K562 (cell line): Measurements from ENCODE around the gene PIGT. TPM values are rescaled to one million over a fixed set of nuclear protein-coding genes. Genes with fewer than 3 reads are reported as not detected.

ENCODE experiments used
- CAMTA2 ChIP-seq: fragments of 250-450 bp; sonication (Bioruptor Pico); conservative IDR thresholded peaks from 2 replicates; pipeline ENCODE4 v1.5.1; 2022
- GATAD2B ChIP-seq: fragments of 450-650 bp; IDR thresholded peaks from 2 replicates; pipeline ENCODE4 v1.6.1; 2017; ENCODE audit warnings: mild to moderate bottlenecking, borderline replicate concordance
- NCOR1 ChIP-seq: fragments of 450-650 bp; IDR thresholded peaks from 2 replicates; pipeline ENCODE4 v1.6.1; 2016; ENCODE audit warnings: mild to moderate bottlenecking, moderate library complexity
- YBX1 ChIP-seq: fragments of 450-650 bp; IDR thresholded peaks from 2 replicates; pipeline ENCODE4 v1.7.1; 2016; ENCODE audit warnings: mild to moderate bottlenecking
- ZFP36 ChIP-seq: fragments of 150-350 bp; IDR thresholded peaks from 2 replicates; pipeline ENCODE4 v1.6.1; 2018; ENCODE audit warnings: low read length, low read depth; ENCODE audit not compliant: partially characterized antibody
- ZNF41 ChIP-seq: fragments of 250-450 bp; sonication (Bioruptor Pico); conservative IDR thresholded peaks from 2 replicates; pipeline ENCODE4 v1.4.0; 2020; ENCODE audit warnings: mild to moderate bottlenecking
- polyA plus RNA-seq, 8 experiments: library from polyadenylated mRNA; depleted of rRNA in 4 of 8; stranded (reverse) in 5 of 8; unstranded in 3 of 8; fragments of >200 nt; fragmentation: Nextera tagmentation in 2 of 8; fragmentation: Illumina TruSeq in 1 of 8; extraction: Ambion mirVana in 2 of 8; extraction: Trizol in 1 of 8; gene quantifications; 2 replicates each; pipeline versions ENCODE4 v1.2.1 to v1.2.3, GENCODE V29; 2011 to 2014; ENCODE audit warnings: inconsistent platforms in 1 of 8, missing spikeins in 1 of 8
- total RNA-seq, 7 experiments: library from RNA; depleted of rRNA in 6 of 7; stranded (reverse); fragments of >200 nt in 6 of 7; fragmentation: Illumina TruSeq in 2 of 7; extraction: Trizol in 2 of 7; gene quantifications; 2 replicates each; pipeline versions ENCODE4 v1.2.1 to v1.2.3, GENCODE V29; 2011 to 2021; ENCODE audit warnings: low replicate concordance in 1 of 7
- TF ChIP-seq, protein P1 (sequence below): sonication (generic); formaldehyde crosslinking; IDR thresholded peaks from 2 replicates; pipeline ENCODE4 v1.8.1; 2023; ENCODE audit warnings: mild to moderate bottlenecking, missing genetic modification reagents
- TF ChIP-seq, protein P2 (sequence below), 2 experiments: fragments of 450-650 bp; IDR thresholded peaks; 2 replicates each; pipeline ENCODE4 v1.6.1; 2018; ENCODE audit warnings: mild to moderate bottlenecking in 2 of 2, low read depth in 1 of 2; ENCODE audit not compliant: partially characterized antibody in 2 of 2
- TF ChIP-seq, protein P3 (sequence below): IDR thresholded peaks from 2 replicates; pipeline ENCODE4 v1.6.1; 2011; ENCODE audit warnings: borderline replicate concordance, low read depth, mild to moderate bottlenecking, moderate library complexity, low read length; ENCODE audit not compliant: insufficient read depth, poor library complexity, severe bottlenecking
- TF ChIP-seq, protein P4 (sequence below): sonication (generic); formaldehyde crosslinking; IDR thresholded peaks from 2 replicates; pipeline ENCODE4 v1.8.0; 2022; ENCODE audit warnings: missing genetic modification reagents, mild to moderate bottlenecking, moderate library complexity, borderline replicate concordance
- TF ChIP-seq, protein P5 (sequence below), 2 experiments: fragments of 450-650 bp in 1 of 2; sonication (generic) in 1 of 2; formaldehyde crosslinking in 1 of 2; IDR thresholded peaks in 1 of 2; conservative IDR thresholded peaks in 1 of 2; 2 replicates each; pipeline versions ENCODE4 v1.6.1 to v1.8.1; 2016 to 2023; ENCODE audit warnings: mild to moderate bottlenecking in 2 of 2, moderate library complexity in 2 of 2, inconsistent platforms in 1 of 2, missing genetic modification reagents in 1 of 2
- TF ChIP-seq, protein P6 (sequence below), 2 experiments: fragments of 200-800 bp in 1 of 2; sonication (Bioruptor generic) in 1 of 2; sonication (generic) in 1 of 2; formaldehyde crosslinking in 1 of 2; IDR thresholded peaks in 1 of 2; conservative IDR thresholded peaks in 1 of 2; 2 replicates each; pipeline versions ENCODE4 v1.5.0 to v1.6.1; 2016 to 2020; ENCODE audit warnings: missing compliant biosample characterization in 1 of 2, missing genetic modification characterization in 1 of 2, missing genetic modification reagents in 1 of 2

PIGT gene
- total and polyA plus RNA-seq, 9 of the 15 experiments (the other 6 are each of a cell fraction or from before 2014, with no cell fraction given) = 14.6 to 108 (median 46.9) TPM

DNA sequence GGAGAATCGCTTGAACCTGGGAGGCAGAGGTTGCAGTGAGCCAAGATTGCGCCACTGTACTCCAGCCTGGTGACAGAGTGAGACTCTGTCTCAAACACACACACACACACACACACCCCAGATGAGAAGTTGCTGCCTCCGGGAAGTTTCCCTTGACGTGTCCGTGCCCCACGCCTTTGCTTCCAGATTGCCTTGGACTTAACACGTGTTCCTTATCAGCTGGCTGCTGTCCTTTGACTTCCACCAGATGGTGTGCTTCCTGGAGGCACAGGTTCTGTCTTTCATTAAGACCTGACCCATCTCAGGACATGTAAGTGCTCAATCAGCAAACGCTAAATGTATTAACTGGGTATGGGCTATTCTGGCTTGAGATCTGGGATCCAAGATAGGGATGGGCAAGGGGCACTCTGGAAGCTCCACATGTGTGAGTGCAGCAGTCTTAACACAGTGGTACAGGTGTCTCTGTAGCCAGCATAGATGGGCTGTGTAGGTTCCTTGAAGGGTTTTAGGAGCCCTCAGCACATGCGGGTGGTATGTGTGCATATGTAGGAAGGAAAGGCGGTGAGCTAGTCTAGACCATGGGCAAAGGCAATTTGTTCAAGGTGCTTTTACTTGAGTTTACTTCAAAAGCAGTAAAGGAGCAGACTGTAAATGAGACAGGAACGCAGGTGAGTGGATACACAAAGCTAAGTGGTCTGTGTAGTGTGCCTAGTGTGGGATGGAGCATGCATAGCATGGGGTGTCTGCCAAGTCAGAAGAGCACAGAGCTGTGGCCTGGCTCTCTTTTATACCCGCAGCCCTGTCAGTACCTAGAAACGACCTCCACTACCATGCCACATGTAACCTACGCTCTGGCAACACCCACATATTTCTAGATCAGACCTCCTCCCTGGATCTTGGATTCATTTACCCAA lies 11.6 kb downstream of the PIGT start (continued):
- TF ChIP-seq, protein P1, sequence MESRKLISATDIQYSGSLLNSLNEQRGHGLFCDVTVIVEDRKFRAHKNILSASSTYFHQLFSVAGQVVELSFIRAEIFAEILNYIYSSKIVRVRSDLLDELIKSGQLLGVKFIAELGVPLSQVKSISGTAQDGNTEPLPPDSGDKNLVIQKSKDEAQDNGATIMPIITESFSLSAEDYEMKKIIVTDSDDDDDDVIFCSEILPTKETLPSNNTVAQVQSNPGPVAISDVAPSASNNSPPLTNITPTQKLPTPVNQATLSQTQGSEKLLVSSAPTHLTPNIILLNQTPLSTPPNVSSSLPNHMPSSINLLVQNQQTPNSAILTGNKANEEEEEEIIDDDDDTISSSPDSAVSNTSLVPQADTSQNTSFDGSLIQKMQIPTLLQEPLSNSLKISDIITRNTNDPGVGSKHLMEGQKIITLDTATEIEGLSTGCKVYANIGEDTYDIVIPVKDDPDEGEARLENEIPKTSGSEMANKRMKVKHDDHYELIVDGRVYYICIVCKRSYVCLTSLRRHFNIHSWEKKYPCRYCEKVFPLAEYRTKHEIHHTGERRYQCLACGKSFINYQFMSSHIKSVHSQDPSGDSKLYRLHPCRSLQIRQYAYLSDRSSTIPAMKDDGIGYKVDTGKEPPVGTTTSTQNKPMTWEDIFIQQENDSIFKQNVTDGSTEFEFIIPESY = no peak
- TF ChIP-seq, protein P2, sequence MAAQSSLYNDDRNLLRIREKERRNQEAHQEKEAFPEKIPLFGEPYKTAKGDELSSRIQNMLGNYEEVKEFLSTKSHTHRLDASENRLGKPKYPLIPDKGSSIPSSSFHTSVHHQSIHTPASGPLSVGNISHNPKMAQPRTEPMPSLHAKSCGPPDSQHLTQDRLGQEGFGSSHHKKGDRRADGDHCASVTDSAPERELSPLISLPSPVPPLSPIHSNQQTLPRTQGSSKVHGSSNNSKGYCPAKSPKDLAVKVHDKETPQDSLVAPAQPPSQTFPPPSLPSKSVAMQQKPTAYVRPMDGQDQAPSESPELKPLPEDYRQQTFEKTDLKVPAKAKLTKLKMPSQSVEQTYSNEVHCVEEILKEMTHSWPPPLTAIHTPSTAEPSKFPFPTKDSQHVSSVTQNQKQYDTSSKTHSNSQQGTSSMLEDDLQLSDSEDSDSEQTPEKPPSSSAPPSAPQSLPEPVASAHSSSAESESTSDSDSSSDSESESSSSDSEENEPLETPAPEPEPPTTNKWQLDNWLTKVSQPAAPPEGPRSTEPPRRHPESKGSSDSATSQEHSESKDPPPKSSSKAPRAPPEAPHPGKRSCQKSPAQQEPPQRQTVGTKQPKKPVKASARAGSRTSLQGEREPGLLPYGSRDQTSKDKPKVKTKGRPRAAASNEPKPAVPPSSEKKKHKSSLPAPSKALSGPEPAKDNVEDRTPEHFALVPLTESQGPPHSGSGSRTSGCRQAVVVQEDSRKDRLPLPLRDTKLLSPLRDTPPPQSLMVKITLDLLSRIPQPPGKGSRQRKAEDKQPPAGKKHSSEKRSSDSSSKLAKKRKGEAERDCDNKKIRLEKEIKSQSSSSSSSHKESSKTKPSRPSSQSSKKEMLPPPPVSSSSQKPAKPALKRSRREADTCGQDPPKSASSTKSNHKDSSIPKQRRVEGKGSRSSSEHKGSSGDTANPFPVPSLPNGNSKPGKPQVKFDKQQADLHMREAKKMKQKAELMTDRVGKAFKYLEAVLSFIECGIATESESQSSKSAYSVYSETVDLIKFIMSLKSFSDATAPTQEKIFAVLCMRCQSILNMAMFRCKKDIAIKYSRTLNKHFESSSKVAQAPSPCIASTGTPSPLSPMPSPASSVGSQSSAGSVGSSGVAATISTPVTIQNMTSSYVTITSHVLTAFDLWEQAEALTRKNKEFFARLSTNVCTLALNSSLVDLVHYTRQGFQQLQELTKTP (IDR thresholded peaks at IDR 0.05; ENCODE audit: low read depth in 1 of 2, partially characterized antibody in 2 of 2) = no peak
- TF ChIP-seq, protein P3, sequence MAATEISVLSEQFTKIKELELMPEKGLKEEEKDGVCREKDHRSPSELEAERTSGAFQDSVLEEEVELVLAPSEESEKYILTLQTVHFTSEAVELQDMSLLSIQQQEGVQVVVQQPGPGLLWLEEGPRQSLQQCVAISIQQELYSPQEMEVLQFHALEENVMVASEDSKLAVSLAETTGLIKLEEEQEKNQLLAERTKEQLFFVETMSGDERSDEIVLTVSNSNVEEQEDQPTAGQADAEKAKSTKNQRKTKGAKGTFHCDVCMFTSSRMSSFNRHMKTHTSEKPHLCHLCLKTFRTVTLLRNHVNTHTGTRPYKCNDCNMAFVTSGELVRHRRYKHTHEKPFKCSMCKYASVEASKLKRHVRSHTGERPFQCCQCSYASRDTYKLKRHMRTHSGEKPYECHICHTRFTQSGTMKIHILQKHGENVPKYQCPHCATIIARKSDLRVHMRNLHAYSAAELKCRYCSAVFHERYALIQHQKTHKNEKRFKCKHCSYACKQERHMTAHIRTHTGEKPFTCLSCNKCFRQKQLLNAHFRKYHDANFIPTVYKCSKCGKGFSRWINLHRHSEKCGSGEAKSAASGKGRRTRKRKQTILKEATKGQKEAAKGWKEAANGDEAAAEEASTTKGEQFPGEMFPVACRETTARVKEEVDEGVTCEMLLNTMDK = no peak
- TF ChIP-seq GATAD2B (no peak), NCOR1 (peak; percentile 44), YBX1 (no peak), ZNF41 (CRISPR knock-in tag) (no peak), CAMTA2 (CRISPR knock-in tag) (no peak), ZFP36 (peak; percentile 70)
- TF ChIP-seq, protein P4, sequence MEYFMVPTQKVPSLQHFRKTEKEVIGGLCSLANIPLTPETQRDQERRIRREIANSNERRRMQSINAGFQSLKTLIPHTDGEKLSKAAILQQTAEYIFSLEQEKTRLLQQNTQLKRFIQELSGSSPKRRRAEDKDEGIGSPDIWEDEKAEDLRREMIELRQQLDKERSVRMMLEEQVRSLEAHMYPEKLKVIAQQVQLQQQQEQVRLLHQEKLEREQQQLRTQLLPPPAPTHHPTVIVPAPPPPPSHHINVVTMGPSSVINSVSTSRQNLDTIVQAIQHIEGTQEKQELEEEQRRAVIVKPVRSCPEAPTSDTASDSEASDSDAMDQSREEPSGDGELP (CRISPR knock-in tag) = peak; percentile 95
- TF ChIP-seq, protein P5, sequence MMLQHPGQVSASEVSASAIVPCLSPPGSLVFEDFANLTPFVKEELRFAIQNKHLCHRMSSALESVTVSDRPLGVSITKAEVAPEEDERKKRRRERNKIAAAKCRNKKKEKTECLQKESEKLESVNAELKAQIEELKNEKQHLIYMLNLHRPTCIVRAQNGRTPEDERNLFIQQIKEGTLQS (IDR thresholded peaks at IDR 0.05) = no peak
- TF ChIP-seq, protein P5 (CRISPR knock-in tag; conservative IDR thresholded peaks at IDR 0.05) = no peak
- TF ChIP-seq, protein P6, sequence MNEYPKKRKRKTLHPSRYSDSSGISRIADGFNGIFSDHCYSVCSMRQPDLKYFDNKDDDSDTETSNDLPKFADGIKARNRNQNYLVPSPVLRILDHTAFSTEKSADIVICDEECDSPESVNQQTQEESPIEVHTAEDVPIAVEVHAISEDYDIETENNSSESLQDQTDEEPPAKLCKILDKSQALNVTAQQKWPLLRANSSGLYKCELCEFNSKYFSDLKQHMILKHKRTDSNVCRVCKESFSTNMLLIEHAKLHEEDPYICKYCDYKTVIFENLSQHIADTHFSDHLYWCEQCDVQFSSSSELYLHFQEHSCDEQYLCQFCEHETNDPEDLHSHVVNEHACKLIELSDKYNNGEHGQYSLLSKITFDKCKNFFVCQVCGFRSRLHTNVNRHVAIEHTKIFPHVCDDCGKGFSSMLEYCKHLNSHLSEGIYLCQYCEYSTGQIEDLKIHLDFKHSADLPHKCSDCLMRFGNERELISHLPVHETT (CRISPR knock-in tag; conservative IDR thresholded peaks at IDR 0.05 in 1 of 2, IDR thresholded peaks at IDR 0.05 in 1 of 2) = no peak
